HepG2 (cell line): Measurements from ENCODE around the gene SAPCD1. TPM values are rescaled to one million over a fixed set of nuclear protein-coding genes. Genes with fewer than 3 reads are reported as not detected.
A peak's percentile ranks its signal among the peaks of the same experiment; 100 is the strongest.

ENCODE experiments used
- AHDC1 ChIP-seq: sonication (generic); formaldehyde crosslinking; IDR thresholded peaks from 2 replicates; pipeline ENCODE4 v1.5.1; 2020; ENCODE audit warnings: mild to moderate bottlenecking, missing genetic modification reagents, borderline replicate concordance
- CHCHD3 ChIP-seq: sonication (generic); formaldehyde crosslinking; IDR thresholded peaks from 2 replicates; pipeline ENCODE4 v1.8.0; 2022; ENCODE audit warnings: mild to moderate bottlenecking, missing genetic modification reagents, moderate library complexity
- FOXP1 ChIP-seq, 2 experiments: fragments of 450-650 bp in 1 of 2; IDR thresholded peaks; 2 replicates each; pipeline ENCODE4 v1.6.1; 2017 to 2018; ENCODE audit warnings: antibody characterized with exemption in 1 of 2
- GABPB1 ChIP-seq: IDR thresholded peaks from 2 replicates; pipeline ENCODE4 v1.6.1; 2016; ENCODE audit warnings: mild to moderate bottlenecking, missing genetic modification reagents, moderate library complexity, missing compliant biosample characterization
- HNRNPL ChIP-seq: fragments of 200-400 bp; formaldehyde crosslinking; IDR thresholded peaks from 2 replicates; pipeline ENCODE4 v1.6.1; 2017; ENCODE audit warnings: mild to moderate bottlenecking, low read depth, low read length
- NBN ChIP-seq: fragments of 450-650 bp; conservative IDR thresholded peaks from 2 replicates; pipeline ENCODE4 v1.6.1; 2017
- POLR2G ChIP-seq: fragments of 200-400 bp; formaldehyde crosslinking; IDR thresholded peaks from 2 replicates; pipeline ENCODE4 v1.6.1; 2018; ENCODE audit warnings: mild to moderate bottlenecking, low read depth, low read length, moderate library complexity
- ZBTB37 ChIP-seq: sonication (generic); formaldehyde crosslinking; IDR thresholded peaks from 2 replicates; pipeline ENCODE4 v1.4.0; 2020; ENCODE audit warnings: mild to moderate bottlenecking, missing genetic modification reagents
- ZMAT3 ChIP-seq: sonication (generic); formaldehyde crosslinking; conservative IDR thresholded peaks from 2 replicates; pipeline ENCODE4 v1.7.0; 2021; ENCODE audit warnings: missing genetic modification reagents
- ZNF3 ChIP-seq: IDR thresholded peaks from 2 replicates; pipeline ENCODE4 v1.7.0; 2017; ENCODE audit warnings: inconsistent platforms
- ZNF761 ChIP-seq: sonication (generic); formaldehyde crosslinking; conservative IDR thresholded peaks from 2 replicates; pipeline ENCODE4 v1.4.0; 2020; ENCODE audit warnings: mild to moderate bottlenecking, missing genetic modification reagents
- polyA plus RNA-seq, 8 experiments: library from polyadenylated mRNA; depleted of rRNA in 3 of 8; stranded (reverse) in 7 of 8; unstranded in 1 of 8; fragments of >200 nt; fragmentation: Illumina TruSeq in 4 of 8; extraction: Trizol in 4 of 8; gene quantifications; 2 replicates each; pipeline versions ENCODE4 v1.2.1 to v1.2.3, GENCODE V29; 2011 to 2016; ENCODE audit warnings: low read depth in 4 of 8, missing spikeins in 1 of 8, mixed read lengths in 1 of 8; ENCODE audit not compliant: insufficient read depth in 1 of 8
- total RNA-seq, 5 experiments: library from RNA; depleted of rRNA; stranded (reverse); fragments of >200 nt; fragmentation: Illumina TruSeq; extraction: Trizol; gene quantifications; 2 replicates each; pipeline ENCODE4 v1.2.3, GENCODE V29; 2016; ENCODE audit warnings: low read depth in 1 of 5
- TF ChIP-seq, protein P1 (sequence below): sonication (generic); formaldehyde crosslinking; IDR thresholded peaks from 2 replicates; pipeline ENCODE4 v1.5.0; 2020; ENCODE audit warnings: mild to moderate bottlenecking, missing genetic modification reagents
- TF ChIP-seq, protein P2 (sequence below): sonication (generic); formaldehyde crosslinking; IDR thresholded peaks from 2 replicates; pipeline ENCODE4 v1.4.0; 2020; ENCODE audit warnings: missing genetic modification reagents, mild to moderate bottlenecking, borderline replicate concordance

Gene SAPCD1
- total and polyA plus RNA-seq, 2 of the 13 experiments (the other 11 are each of a cell fraction or from before 2014, with no cell fraction given), result 2.5 to 3.9 TPM

GRCh38 chr6:31795616-31796298 lies 33.3 kb downstream of the SAPCD1 start, which contains the start of gene VARS1 (continued):
- TF ChIP-seq AHDC1 (no peak), HNRNPL (no peak), CHCHD3 (CRISPR knock-in tag) (0 out of 2 replicates have a peak, but pooled peaks have one; percentile 59), ZBTB37 (CRISPR knock-in tag) (no peak), ZNF3 (CRISPR knock-in tag) (no peak), GABPB1 (CRISPR knock-in tag) (peak; percentile 92), ZMAT3 (CRISPR knock-in tag) (0 out of 2 replicates have a peak, but pooled peaks have one; percentile 34), FOXP1 (IDR thresholded peaks at IDR 0.05) (no peak), FOXP1 (CRISPR knock-in tag; IDR thresholded peaks at IDR 0.05) (0 out of 2 replicates have a peak, but pooled peaks have one; percentile 10), POLR2G (peak; percentile 64), NBN (no peak), ZNF761 (CRISPR knock-in tag) (peak; percentile 96)
- TF ChIP-seq, protein P1, sequence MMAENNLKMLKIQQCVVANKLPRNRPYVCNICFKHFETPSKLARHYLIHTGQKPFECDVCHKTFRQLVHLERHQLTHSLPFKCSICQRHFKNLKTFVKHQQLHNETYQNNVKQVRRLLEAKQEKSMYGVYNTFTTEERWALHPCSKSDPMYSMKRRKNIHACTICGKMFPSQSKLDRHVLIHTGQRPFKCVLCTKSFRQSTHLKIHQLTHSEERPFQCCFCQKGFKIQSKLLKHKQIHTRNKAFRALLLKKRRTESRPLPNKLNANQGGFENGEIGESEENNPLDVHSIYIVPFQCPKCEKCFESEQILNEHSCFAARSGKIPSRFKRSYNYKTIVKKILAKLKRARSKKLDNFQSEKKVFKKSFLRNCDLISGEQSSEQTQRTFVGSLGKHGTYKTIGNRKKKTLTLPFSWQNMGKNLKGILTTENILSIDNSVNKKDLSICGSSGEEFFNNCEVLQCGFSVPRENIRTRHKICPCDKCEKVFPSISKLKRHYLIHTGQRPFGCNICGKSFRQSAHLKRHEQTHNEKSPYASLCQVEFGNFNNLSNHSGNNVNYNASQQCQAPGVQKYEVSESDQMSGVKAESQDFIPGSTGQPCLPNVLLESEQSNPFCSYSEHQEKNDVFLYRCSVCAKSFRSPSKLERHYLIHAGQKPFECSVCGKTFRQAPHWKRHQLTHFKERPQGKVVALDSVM, result peak; percentile 95
- TF ChIP-seq, protein P2, sequence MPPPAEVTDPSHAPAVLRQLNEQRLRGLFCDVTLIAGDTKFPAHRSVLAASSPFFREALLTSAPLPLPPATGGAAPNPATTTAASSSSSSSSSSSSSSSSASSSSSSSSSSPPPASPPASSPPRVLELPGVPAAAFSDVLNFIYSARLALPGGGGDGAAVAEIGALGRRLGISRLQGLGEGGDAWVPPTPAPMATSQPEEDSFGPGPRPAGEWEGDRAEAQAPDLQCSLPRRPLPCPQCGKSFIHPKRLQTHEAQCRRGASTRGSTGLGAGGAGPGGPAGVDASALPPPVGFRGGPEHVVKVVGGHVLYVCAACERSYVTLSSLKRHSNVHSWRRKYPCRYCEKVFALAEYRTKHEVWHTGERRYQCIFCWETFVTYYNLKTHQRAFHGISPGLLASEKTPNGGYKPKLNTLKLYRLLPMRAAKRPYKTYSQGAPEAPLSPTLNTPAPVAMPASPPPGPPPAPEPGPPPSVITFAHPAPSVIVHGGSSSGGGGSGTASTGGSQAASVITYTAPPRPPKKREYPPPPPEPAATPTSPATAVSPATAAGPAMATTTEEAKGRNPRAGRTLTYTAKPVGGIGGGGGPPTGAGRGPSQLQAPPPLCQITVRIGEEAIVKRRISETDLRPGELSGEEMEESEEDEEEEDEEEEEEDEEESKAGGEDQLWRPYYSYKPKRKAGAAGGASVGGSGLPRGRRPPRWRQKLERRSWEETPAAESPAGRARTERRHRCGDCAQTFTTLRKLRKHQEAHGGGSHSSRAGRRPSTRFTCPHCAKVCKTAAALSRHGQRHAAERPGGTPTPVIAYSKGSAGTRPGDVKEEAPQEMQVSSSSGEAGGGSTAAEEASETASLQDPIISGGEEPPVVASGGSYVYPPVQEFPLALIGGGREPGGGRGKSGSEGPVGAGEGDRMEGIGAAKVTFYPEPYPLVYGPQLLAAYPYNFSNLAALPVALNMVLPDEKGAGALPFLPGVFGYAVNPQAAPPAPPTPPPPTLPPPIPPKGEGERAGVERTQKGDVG (CRISPR knock-in tag), result no peak
